NCI-H2029 (cell line): Measurements from ENCODE around the gene CCNJL.

ENCODE experiments used
- DNase-seq: peaks from one replicate; lab custom pipeline; 2025; lab: John Stamatoyannopoulos, UW

The CCNJL gene

GRCh38 chr5:160290751-160291150 is 21.6 kb downstream of the CCNJL start:
- DNase-seq = no peak

GRCh38 chr5:160289721-160290120 is 22.6 kb downstream of the CCNJL start:
- peak; percentile 66 for DNase-seq

- DNase-seq = no peak
Observed at GRCh38 chr5:160289356-160289651, 23.1 kb downstream of the CCNJL start.

GRCh38 chr5:160287378-160288051 is 24.8 kb downstream of the CCNJL start:
- DNase-seq = peak; percentile 73

GRCh38 chr5:160286947-160287346 is 25.4 kb downstream of the CCNJL start:
- no peak for DNase-seq

GRCh38 chr5:160285316-160285715 is 27.0 kb downstream of the CCNJL start:
- no peak for DNase-seq

GRCh38 chr5:160284291-160284873 is 28.0 kb downstream of the CCNJL start:
- no peak for DNase-seq

GRCh38 chr5:160281275-160281674 is 31.1 kb downstream of the CCNJL start:
- no peak for DNase-seq

- DNase-seq = no peak
Observed at GRCh38 chr5:160280384-160281095, 31.8 kb downstream of the CCNJL start.

- no peak for DNase-seq
Observed at GRCh38 chr5:160278343-160278742, 34.0 kb downstream of the CCNJL start.

GRCh38 chr5:160274483-160274931 is 37.9 kb downstream of the CCNJL start:
- DNase-seq = no peak

- DNase-seq = no peak
Observed at GRCh38 chr5:160272889-160273288, 39.5 kb downstream of the CCNJL start.

GRCh38 chr5:160272264-160272663 is 40.1 kb downstream of the CCNJL start:
- DNase-seq = no peak

GRCh38 chr5:160271836-160272235 is 40.5 kb downstream of the CCNJL start:
- no peak for DNase-seq

GRCh38 chr5:160271396-160271795 is 41.0 kb downstream of the CCNJL start:
- peak; percentile 72 for DNase-seq

GRCh38 chr5:160270704-160271103 is 41.7 kb downstream of the CCNJL start:
- DNase-seq = no peak

- DNase-seq = peak; percentile 67
Observed at GRCh38 chr5:160269017-160269416, 43.3 kb downstream of the CCNJL start.

GRCh38 chr5:160268121-160268520 is 44.2 kb downstream of the CCNJL start:
- DNase-seq = no peak

GRCh38 chr5:160266752-160267345 is 45.5 kb downstream of the CCNJL start:
- no peak for DNase-seq

- DNase-seq = no peak
Observed at GRCh38 chr5:160266044-160266443, 46.3 kb downstream of the CCNJL start.

- no peak for DNase-seq
Observed at GRCh38 chr5:160263326-160263855, 49.0 kb downstream of the CCNJL start.

GRCh38 chr5:160262151-160263074 is 50.0 kb downstream of the CCNJL start:
- no peak for DNase-seq
